Heart right ventricle (tissue), 16 donors: ENCODE measurements around the gene PBX4. TPM values are rescaled to one million over a fixed set of nuclear protein-coding genes. Genes with fewer than 3 reads are reported as not detected.
A peak's percentile ranks its signal among the peaks of the same experiment; 100 is the strongest.

Experiments
- ATAC-seq, 8 donors: fragments of 200-7000 bp; cut with Tn5 transposase; one replicate each; pipeline ENCODE4 v1.9.1; 2020; ENCODE audit warnings: mild to moderate bottlenecking in 8 of 8, moderate library complexity in 8 of 8, moderate number of reproducible peaks in 1 of 8
- DNase-seq, 2 donors: peaks; one replicate each; pipeline ENCODE4 v3.0.0-alpha.2; 2020
- H3K27ac ChIP-seq, 10 donors: fragments of 200-600 bp; sonication (generic) in 2 of 10; one replicate each; pipeline versions ENCODE4 v1.5.0 to v1.8.0; 2020 to 2022; ENCODE audit warnings: mild to moderate bottlenecking in 3 of 10
- H3K27me3 ChIP-seq, 7 donors: fragments of 200-600 bp; one replicate each; pipeline ENCODE4 v1.8.0; 2021 to 2022; ENCODE audit warnings: mild to moderate bottlenecking in 2 of 7
- H3K36me3 ChIP-seq, 9 donors: fragments of 200-600 bp; sonication (generic) in 1 of 9; one replicate each; pipeline versions ENCODE4 v1.5.0 to v1.8.0; 2020 to 2022; ENCODE audit warnings: mild to moderate bottlenecking in 2 of 9
- H3K4me1 ChIP-seq, 9 donors: fragments of 200-600 bp; sonication (generic) in 1 of 9; one replicate each; pipeline versions ENCODE4 v1.5.0 to v1.8.0; 2020 to 2022; ENCODE audit warnings: mild to moderate bottlenecking in 4 of 9
- H3K4me3 ChIP-seq, 10 donors: fragments of 200-600 bp; sonication (generic) in 2 of 10; one replicate each; pipeline versions ENCODE4 v1.5.0 to v1.8.0; 2020 to 2022; ENCODE audit warnings: mild to moderate bottlenecking in 7 of 10, moderate library complexity in 2 of 10
- H3K9me3 ChIP-seq, 11 donors: fragments of 200-600 bp in 10 of 11; sonication (generic) in 2 of 11; one replicate each; pipeline versions ENCODE4 v1.5.0 to v1.8.0; 2013 to 2022; ENCODE audit warnings: mild to moderate bottlenecking in 2 of 11, control low read depth in 1 of 11, moderate library complexity in 1 of 11
- CTCF ChIP-seq, 9 donors: fragments of 200-600 bp; sonication (generic) in 2 of 9; IDR thresholded peaks; one replicate each; pipeline versions ENCODE4 v1.5.0 to v1.8.0; 2021 to 2022; ENCODE audit warnings: antibody characterized with exemption in 9 of 9, mild to moderate bottlenecking in 5 of 9, moderate library complexity in 1 of 9
- WGBS, 2 donors: extraction: QIAGEN DNeasy Blood & Tissue Kit; methylation state at CpG; one replicate each; pipeline ENCODE4 v1.1.7; 2013; ENCODE audit warnings: inconsistent platforms in 1 of 2; 5-methylcytosine and 5-hydroxymethylcytosine counted together
- intact Hi-C, 10 donors: fragments of 100-400 bp; cut with DNase I; formaldehyde crosslinking; loops; one replicate each; pipeline versions ENCODE4 v1.11.1 to v1.14.2; 2022
- polyA plus RNA-seq, 2 donors: library from polyadenylated mRNA; stranded (reverse); fragments of 200-250 nt; gene quantifications; one replicate each; pipeline ENCODE4 v1.2.3, GENCODE V29; 2013
- total RNA-seq, 10 donors: library from RNA; stranded (reverse); fragmentation: NEBNext Ultra II Directional in 3 of 10; extraction: Animal tissue kit (Norgen Biotek cat#: 25700) in 3 of 10; gene quantifications; one replicate each; pipeline versions ENCODE4 v1.2.1 to v1.2.4, GENCODE V29; 2021 to 2023
- donor health status: Arrhythmogenic right ventricular cardiomyopathy.
- donor health status: ischemic (EF 13 %, LVEDD 7.1; RV severe dilation, severe dysfunction).
- donor health status: healthy with polysubstance abuse.
- donor health status: DM: no; HTN: yes; CAD: no.
- donor health status: DM: no; HTN: no; CAD: no.
- donor health status: ischemic (EF 25% LVEDD 6.9; RV normal size, moderate dysfunction).
- donor health status: ischemic (EF 25% LVEDD 5.7; RV mildly dilated, moderate dysfunction).
- donor health status: healthy.
- donor health status: DM: yes; HTN: yes; CAD: no.
- donor health status: Ischemic cardiomyopathy.
- donor health status: ischemic (EF 35%, LVEDD 5.7; RV mildly dilated, moderate dysfunction).
- donor health status: nonischemic (EF 11% LVEDD 7.7; RV severe dilation, severe dysfunction).
- donor health status: DM: yes; HTN: yes; CAD: no.
- donor health status: PGD.
- donor health status: ischemic (EF 29% LVEDD 5.4; RV normal size, mild dysfunction).
- donor health status: nonischemic (EF 23%, LVEDD 6.1; RV moderate dilation, normal function).

The PBX4 gene
- total and polyA plus RNA-seq, 12 donors, result 0.06 to 1.2 (median 0.36) TPM; not detected in 7

- DNase-seq (no peak), ATAC-seq (no peak)
- intact Hi-C loops, result no loop called here
- Histone ChIP-seq H3K4me3 (no peak overlapping the region), H3K9me3 (no peaks in the 10 kb centered on the region), H3K36me3 (no peaks in the 10 kb centered on the region), H3K27ac (no peak overlapping the region), H3K27me3 (no peaks in the 10 kb centered on the region), H3K4me1 (no peaks in the 10 kb centered on the region)
- TF ChIP-seq CTCF (IDR thresholded peaks at IDR 0.05), result no peak
- 88 to 90% methylated on average over 25 of the region's 25 CpGs for WGBS, 2 donors
These were observed 49.4 kb downstream of the PBX4 start for GRCh38 chr19:19568802-19569756.

- no peaks in the 10 kb centered on the region for H3K36me3 ChIP-seq
- no peaks in the 10 kb centered on the region for H3K4me1 ChIP-seq
- no peak overlapping the region for H3K27ac ChIP-seq
- WGBS, 2 donors, result 75 to 80% methylated on average over 3 of the region's 3 CpGs
- ATAC-seq (no peak), DNase-seq (no peak)
- no peak for TF ChIP-seq CTCF (IDR thresholded peaks at IDR 0.05)
- no peaks in the 10 kb centered on the region for H3K9me3 ChIP-seq
- intact Hi-C loops, result no loop called here
- no peak overlapping the region for H3K4me3 ChIP-seq
- H3K27me3 ChIP-seq, result no peaks in the 10 kb centered on the region
These were observed 51.1 kb downstream of the PBX4 start for GRCh38 chr19:19567391-19567790.

GRCh38 chr19:19566306-19566705 is 52.2 kb downstream of the PBX4 start:
- H3K4me1 ChIP-seq, result no peaks in the 10 kb centered on the region
- DNase-seq, result no peak
- intact Hi-C loops, result no loop called here
- H3K36me3 ChIP-seq, result no peaks in the 10 kb centered on the region
- H3K4me3 ChIP-seq, result no peak overlapping the region
- TF ChIP-seq CTCF (IDR thresholded peaks at IDR 0.05), result no peak
- no peak for ATAC-seq
- no peak overlapping the region for H3K27ac ChIP-seq
- WGBS, 2 donors, result 79% methylated on average over 7 of the region's 7 CpGs
- no peaks in the 10 kb centered on the region for H3K9me3 ChIP-seq
- no peaks in the 10 kb centered on the region for H3K27me3 ChIP-seq

- no peaks in the 10 kb centered on the region for H3K4me1 ChIP-seq
- intact Hi-C loops, result no loop called here
- no peak overlapping the region for H3K27ac ChIP-seq
- H3K27me3 ChIP-seq, result no peaks in the 10 kb centered on the region
- WGBS, 2 donors, result 91% methylated on average over 17 of the region's 17 CpGs
- no peaks in the 10 kb centered on the region for H3K36me3 ChIP-seq
- TF ChIP-seq CTCF (IDR thresholded peaks at IDR 0.05), result no peak
- H3K4me3 ChIP-seq, result no peak overlapping the region
- DNase-seq, result no peak
- ATAC-seq, result peak in 1 of 8 donors; percentile 14
- no peaks in the 10 kb centered on the region for H3K9me3 ChIP-seq
These were observed 55.1 kb downstream of the PBX4 start for GRCh38 chr19:19563348-19563848.
